Transverse colon (tissue), 3 donors: ENCODE measurements around the gene GNAL.

ENCODE experiments used
- CTCF ChIP-seq, 5 experiments: fragments of 200-600 bp in 3 of 5; fragments of 450-650 bp in 2 of 5; sonication (generic) in 3 of 5; IDR thresholded peaks; 1 replicate in 2 of 5; 2 replicates in 3 of 5; pipeline ENCODE4 v1.5.1; 2016 to 2017; ENCODE audit warnings: antibody characterized with exemption in 5 of 5, inconsistent platforms in 3 of 5, mild to moderate bottlenecking in 2 of 5, moderate library complexity in 1 of 5
- EP300 ChIP-seq: sonication (generic); formaldehyde crosslinking; IDR thresholded peaks from one replicate; pipeline ENCODE4 v1.6.1; 2017; ENCODE audit warnings: antibody characterized with exemption, low read depth
- POLR2A ChIP-seq: fragments of 450-650 bp; IDR thresholded peaks from one replicate; pipeline ENCODE4 v1.6.1; 2016; ENCODE audit warnings: antibody characterized with exemption, mild to moderate bottlenecking, moderate library complexity

- TF ChIP-seq CTCF (IDR thresholded peaks at IDR 0.05) (no peak), POLR2A (no peak), EP300 (no peak)
These were observed 51.4 kb downstream of the GNAL start for GRCh38 chr18:11740461-11740860.
